ENCODE results near the gene ASZ1.

ASZ1 gene

DNA sequence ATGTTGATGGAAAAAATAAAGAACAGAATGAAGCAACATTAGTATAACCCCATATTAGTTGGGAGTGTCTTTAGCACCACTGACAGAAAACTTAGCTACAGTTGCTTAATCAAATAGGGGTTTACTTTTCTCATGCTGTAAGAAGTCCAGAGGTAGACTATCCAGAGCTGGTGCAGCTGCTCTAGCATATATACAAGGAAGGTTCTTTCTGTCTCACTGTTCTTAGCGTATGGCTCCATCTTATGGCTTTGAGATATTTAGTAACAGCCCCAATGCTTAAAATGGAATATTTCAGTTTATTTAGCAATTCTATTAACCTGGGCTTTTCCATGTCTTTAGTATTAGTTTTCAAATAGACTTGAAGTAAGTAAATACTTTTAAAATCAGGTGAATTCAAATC is 89.3 kb downstream of the ASZ1 start:
- Mint-ChIP-seq H3K27me3 (ENCODE audit: low read depth) (no peaks in the 10 kb centered on the region), H3K4me3 (no peak overlapping the region), H3K9me3 (no peaks in the 10 kb centered on the region), H3K36me3 (ENCODE audit: low read depth) (no peaks in the 10 kb centered on the region), H3K27ac (no peak overlapping the region), H3K4me1 (ENCODE audit: low read depth) (no peaks in the 10 kb centered on the region)

DNA sequence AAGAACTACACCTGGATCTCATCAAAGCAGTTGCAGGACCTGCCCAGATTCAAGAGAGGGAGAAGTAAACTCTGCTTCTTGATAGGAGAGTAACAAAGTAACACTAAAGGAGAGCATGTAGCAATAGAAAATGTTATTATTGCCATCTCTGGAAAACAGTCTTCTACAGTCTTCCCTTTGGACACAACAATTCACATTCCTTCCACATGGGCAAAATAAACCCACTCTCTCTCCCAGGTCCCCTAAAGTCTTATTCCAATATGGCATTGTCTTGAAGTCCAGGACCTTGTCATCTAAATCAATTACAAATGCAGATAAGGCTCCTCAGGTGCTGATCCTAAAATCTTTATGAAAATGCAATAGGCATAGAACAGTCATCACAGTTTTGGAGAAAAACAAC is 94.1 kb downstream of the ASZ1 start:
- Mint-ChIP-seq H3K4me1 (ENCODE audit: low read depth) (no peaks in the 10 kb centered on the region), H3K36me3 (ENCODE audit: low read depth) (no peaks in the 10 kb centered on the region), H3K9me3 (no peaks in the 10 kb centered on the region), H3K4me3 (no peak overlapping the region), H3K27ac (no peak overlapping the region), H3K27me3 (ENCODE audit: low read depth) (no peaks in the 10 kb centered on the region)

- Mint-ChIP-seq H3K36me3 (ENCODE audit: low read depth) (no peaks in the 10 kb centered on the region), H3K4me3 (no peak overlapping the region), H3K27ac (no peak overlapping the region), H3K27me3 (ENCODE audit: low read depth) (no peaks in the 10 kb centered on the region), H3K9me3 (no peaks in the 10 kb centered on the region), H3K4me1 (ENCODE audit: low read depth) (no peaks in the 10 kb centered on the region)
These were observed 95.3 kb downstream of the ASZ1 start for GRCh38 chr7:117332031-117332430.

GRCh38 chr7:117325836-117326235 is 101.5 kb downstream of the ASZ1 start:
- peaks cover 51% of the 10 kb centered on the region for H3K27me3 Mint-ChIP-seq (ENCODE audit: low read depth)

GRCh38 chr7:117324960-117325359 is 102.3 kb downstream of the ASZ1 start:
- H3K27ac Mint-ChIP-seq, result no peak overlapping the region
- H3K9me3 Mint-ChIP-seq, result no peaks in the 10 kb centered on the region
- H3K4me1 Mint-ChIP-seq (ENCODE audit: low read depth), result peaks cover 4% of the 10 kb centered on the region
- no peaks in the 10 kb centered on the region for H3K36me3 Mint-ChIP-seq (ENCODE audit: low read depth)
- no peak overlapping the region for H3K4me3 Mint-ChIP-seq
- H3K27me3 Mint-ChIP-seq (ENCODE audit: low read depth), result peaks cover 59% of the 10 kb centered on the region

More at GRCh38 chr7:117325836-117326235, 101.5 kb downstream of the ASZ1 start:
- no peaks in the 10 kb centered on the region for H3K36me3 Mint-ChIP-seq (ENCODE audit: low read depth)
- no peak overlapping the region for H3K4me3 Mint-ChIP-seq
- no peaks in the 10 kb centered on the region for H3K9me3 Mint-ChIP-seq
- peaks cover 4% of the 10 kb centered on the region for H3K4me1 Mint-ChIP-seq (ENCODE audit: low read depth)
- no peak overlapping the region for H3K27ac Mint-ChIP-seq

- H3K36me3 Mint-ChIP-seq (ENCODE audit: low read depth), result no peaks in the 10 kb centered on the region
These were observed 103.2 kb downstream of the ASZ1 start for GRCh38 chr7:117323851-117324711.

GRCh38 chr7:117323305-117323850 is 103.9 kb downstream of the ASZ1 start:
- no peak overlapping the region for H3K4me3 Mint-ChIP-seq

More at GRCh38 chr7:117323851-117324711, 103.2 kb downstream of the ASZ1 start:
- Mint-ChIP-seq H3K27ac (no peak overlapping the region), H3K27me3 (ENCODE audit: low read depth) (peaks cover 62% of the 10 kb centered on the region), H3K4me3 (no peak overlapping the region), H3K4me1 (ENCODE audit: low read depth) (peaks cover 4% of the 10 kb centered on the region), H3K9me3 (no peaks in the 10 kb centered on the region)

GRCh38 chr7:117322741-117323304 is 104.5 kb downstream of the ASZ1 start, which contains the start of gene WNT2:
Gene WNT2, minus strand, starts transcription at chr7:117323058. Its CDS starts 69 bp downstream, at chr7:117322989.
- Mint-ChIP-seq H3K4me3 (no peak within 1 kb of the TSS), H3K9me3 (no peaks in the 10 kb centered on the region), H3K4me1 (ENCODE audit: low read depth) (peaks cover 4% of the 10 kb centered on the region), H3K36me3 (ENCODE audit: low read depth) (no peaks in the 10 kb centered on the region), H3K27me3 (ENCODE audit: low read depth) (peaks cover 66% of the 10 kb centered on the region), H3K27ac (no peak within 1 kb of the TSS)

More at GRCh38 chr7:117323305-117323850, 103.9 kb downstream of the ASZ1 start:
- Mint-ChIP-seq H3K9me3 (no peaks in the 10 kb centered on the region), H3K4me1 (ENCODE audit: low read depth) (peaks cover 4% of the 10 kb centered on the region), H3K27ac (no peak overlapping the region), H3K36me3 (ENCODE audit: low read depth) (no peaks in the 10 kb centered on the region), H3K27me3 (ENCODE audit: low read depth) (peaks cover 62% of the 10 kb centered on the region)

DNA sequence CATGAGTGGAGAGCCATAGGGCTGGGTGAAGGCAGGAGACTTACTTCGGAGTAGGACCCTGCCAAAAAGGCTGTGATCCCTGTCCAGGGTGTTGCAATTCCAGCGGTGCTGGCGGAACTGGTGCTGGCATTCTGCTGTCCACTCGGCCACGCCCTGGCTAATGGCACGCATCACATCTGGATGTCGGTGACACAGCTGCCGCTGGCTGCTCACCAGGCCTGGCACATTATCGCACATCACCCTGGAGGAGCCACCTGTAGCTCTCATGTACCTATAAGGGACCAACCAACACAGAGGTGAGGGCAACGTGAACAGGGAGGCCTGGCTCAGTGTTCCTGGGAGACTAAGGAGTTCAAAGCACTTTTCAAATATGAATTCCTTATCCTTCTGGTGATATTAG is 106.8 kb downstream of the ASZ1 start:
- Mint-ChIP-seq H3K9me3 (no peaks in the 10 kb centered on the region), H3K4me3 (no peak overlapping the region), H3K27ac (no peak overlapping the region), H3K36me3 (ENCODE audit: low read depth) (no peaks in the 10 kb centered on the region), H3K27me3 (ENCODE audit: low read depth) (peaks cover 59% of the 10 kb centered on the region), H3K4me1 (ENCODE audit: low read depth) (peaks cover 4% of the 10 kb centered on the region)

- no peaks in the 10 kb centered on the region for H3K9me3 Mint-ChIP-seq
- H3K4me1 Mint-ChIP-seq (ENCODE audit: low read depth), result peaks cover 4% of the 10 kb centered on the region
- peaks cover 49% of the 10 kb centered on the region for H3K27me3 Mint-ChIP-seq (ENCODE audit: low read depth)
- no peak overlapping the region for H3K4me3 Mint-ChIP-seq
- H3K36me3 Mint-ChIP-seq (ENCODE audit: low read depth), result no peaks in the 10 kb centered on the region
- no peak overlapping the region for H3K27ac Mint-ChIP-seq
These were observed 108.1 kb downstream of the ASZ1 start for GRCh38 chr7:117319181-117319580.

DNA sequence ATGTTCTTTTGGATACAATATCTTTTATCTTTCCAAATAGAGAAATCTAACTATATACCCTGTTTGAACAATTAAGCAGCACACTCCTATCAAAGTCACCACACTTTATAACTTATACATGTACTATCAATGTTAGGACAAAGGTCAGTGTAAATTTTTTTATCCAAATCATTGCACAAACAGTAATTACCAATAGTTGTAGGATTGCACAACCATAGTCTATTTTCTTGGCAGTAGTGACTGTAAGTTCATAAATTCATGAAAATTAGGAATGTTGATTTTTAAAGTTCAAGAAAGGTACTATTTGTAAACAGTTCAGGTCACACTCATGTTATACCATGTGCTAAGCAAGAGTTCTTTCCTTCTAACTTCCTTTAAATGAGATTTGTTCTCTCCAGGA is 113.7 kb downstream of the ASZ1 start:
- Mint-ChIP-seq H3K4me1 (ENCODE audit: low read depth) (no peaks in the 10 kb centered on the region), H3K4me3 (no peak overlapping the region), H3K27me3 (ENCODE audit: low read depth) (peaks cover 9% of the 10 kb centered on the region), H3K9me3 (no peaks in the 10 kb centered on the region), H3K27ac (no peak overlapping the region), H3K36me3 (ENCODE audit: low read depth) (no peaks in the 10 kb centered on the region)
